A549 (cell line): Measurements from ENCODE around the gene IGFBP4. TPM values are rescaled to one million over a fixed set of nuclear protein-coding genes. Genes with fewer than 3 reads are reported as not detected.

ENCODE experiments used
- ATAC-seq, 2 experiments: fragments of 200-7000 bp in 1 of 2; fragments of >200 bp in 1 of 2; cut with Nextera tagmentation in 1 of 2; cut with Tn5 transposase in 1 of 2; 3 replicates each; pipeline versions ENCODE4 v1.8.0 to v1.9.1; 2018 to 2020; ENCODE audit warnings: mild to moderate bottlenecking in 1 of 2, moderate library complexity in 1 of 2
- CTCF ChIA-PET: fragments of 300-600 bp; sonication (Branson Sonifier 250); formaldehyde crosslinking; extraction: SDS; loops from one replicate; lab custom pipeline; 2021; ENCODE audit warnings: antibody characterized with exemption, inconsistent platforms; lab: Yijun Ruan, JAX
- POLR2A ChIA-PET: fragments of 350-600 bp; formaldehyde crosslinking; extraction: SDS; loops from one replicate; lab custom pipeline; 2021; ENCODE audit warnings: antibody characterized with exemption, inconsistent platforms; lab: Yijun Ruan, JAX
- DNase-seq, 2 experiments: peaks; one replicate each; pipeline versions ENCODE4 v3.0.0 to v3.0.0-alpha.2; 2011 to 2016; ENCODE audit warnings: low read depth in 1 of 2, low spot score in 1 of 2
- FAIRE-seq: peaks from 2 replicates; lab custom pipeline; 2011; peaks lifted over from hg19 to GRCh38; lab: Jason Lieb, UNC
- H3K27ac ChIP-seq, 2 experiments: fragments of >200 bp; sonication (Bioruptor Twin); formaldehyde crosslinking; 3 replicates each; pipeline ENCODE4 v1.5.1; 2016 to 2017
- H3K4me1 ChIP-seq: fragments of >200 bp; sonication (Bioruptor Twin); formaldehyde crosslinking; 3 replicates; pipeline ENCODE4 v1.6.1; 2016
- H3K4me2 ChIP-seq: fragments of >200 bp; sonication (Bioruptor Twin); formaldehyde crosslinking; 3 replicates; pipeline ENCODE4 v1.6.1; 2016
- H3K4me3 ChIP-seq: fragments of >200 bp; sonication (Bioruptor Twin); formaldehyde crosslinking; 3 replicates; pipeline ENCODE4 v1.5.1; 2016
- H3K9me3 ChIP-seq: fragments of >200 bp; sonication (Bioruptor Twin); formaldehyde crosslinking; 3 replicates; pipeline ENCODE4 v1.6.1; 2016
- CEBPB ChIP-seq, 2 experiments: fragments of >200 bp in 1 of 2; sonication (Bioruptor Twin) in 1 of 2; formaldehyde crosslinking in 1 of 2; IDR thresholded peaks; 2 replicates each; pipeline ENCODE4 v1.6.1; 2012 to 2016
- CHD4 ChIP-seq: fragments of 200-600 bp; sonication (generic); IDR thresholded peaks from 2 replicates; pipeline ENCODE4 v1.6.1; 2016; ENCODE audit warnings: antibody characterized with exemption, mild to moderate bottlenecking, borderline replicate concordance
- ESRRA ChIP-seq: fragments of 150-350 bp; IDR thresholded peaks from 2 replicates; pipeline ENCODE4 v1.6.1; 2014; ENCODE audit warnings: mild to moderate bottlenecking, low read length, borderline replicate concordance
- FOSB ChIP-seq: fragments of 250-450 bp; sonication (Bioruptor Pico); IDR thresholded peaks from 2 replicates; pipeline ENCODE4 v1.5.0; 2020; ENCODE audit warnings: mild to moderate bottlenecking, moderate library complexity
- FOSL2 ChIP-seq, 2 experiments: fragments of 450-650 bp in 1 of 2; fragments of >200 bp in 1 of 2; sonication (Bioruptor Twin) in 1 of 2; formaldehyde crosslinking; IDR thresholded peaks; 2 replicates each; pipeline versions ENCODE4 v1.5.0 to v1.6.1; 2016 to 2020; ENCODE audit warnings: mild to moderate bottlenecking in 1 of 2, moderate library complexity in 1 of 2
- GATA3 ChIP-seq: IDR thresholded peaks from 2 replicates; pipeline ENCODE4 v1.6.1; 2012; ENCODE audit warnings: borderline replicate concordance
- HOXA7 ChIP-seq: fragments of 250-450 bp; sonication (Bioruptor Pico); IDR thresholded peaks from 2 replicates; pipeline ENCODE4 v1.5.0; 2020; ENCODE audit warnings: mild to moderate bottlenecking, moderate library complexity
- JUN ChIP-seq, 2 experiments: fragments of >200 bp; sonication (Bioruptor Twin); formaldehyde crosslinking; IDR thresholded peaks; 2 replicates in 1 of 2; 3 replicates in 1 of 2; pipeline ENCODE4 v1.6.1; 2016 to 2017
- KDM5A ChIP-seq: fragments of 200-600 bp; sonication (generic); IDR thresholded peaks from 2 replicates; pipeline ENCODE4 v1.6.1; 2016; ENCODE audit warnings: antibody characterized with exemption, mild to moderate bottlenecking
- MAFK ChIP-seq: fragments of 450-650 bp; IDR thresholded peaks from 2 replicates; pipeline ENCODE4 v1.6.1; 2014; ENCODE audit not compliant: partially characterized antibody
- MAZ ChIP-seq: fragments of 150-350 bp; IDR thresholded peaks from 2 replicates; pipeline ENCODE4 v1.6.1; 2014; ENCODE audit warnings: antibody characterized with exemption, low read depth, low read length, borderline replicate concordance
- NPAS2 ChIP-seq: fragments of 250-450 bp; sonication (Bioruptor Pico); IDR thresholded peaks from 2 replicates; pipeline ENCODE4 v1.8.0; 2022; ENCODE audit warnings: mild to moderate bottlenecking, moderate library complexity, borderline replicate concordance
- NR3C1 ChIP-seq: fragments of >200 bp; sonication (Bioruptor Twin); formaldehyde crosslinking; IDR thresholded peaks from 3 replicates; pipeline ENCODE4 v1.6.1; 2017
- PHF8 ChIP-seq: fragments of 200-600 bp; sonication (generic); IDR thresholded peaks from 2 replicates; pipeline ENCODE4 v1.6.1; 2016; ENCODE audit warnings: low read depth, mild to moderate bottlenecking, antibody characterized with exemption, moderate library complexity, borderline replicate concordance
- RAD21 ChIP-seq, 2 experiments: fragments of >200 bp in 1 of 2; sonication (Bioruptor Twin) in 1 of 2; formaldehyde crosslinking in 1 of 2; IDR thresholded peaks in 1 of 2; conservative IDR thresholded peaks in 1 of 2; 2 replicates in 1 of 2; 3 replicates in 1 of 2; pipeline ENCODE4 v1.6.1; 2012 to 2018; ENCODE audit warnings: inconsistent platforms in 1 of 2
- RARB ChIP-seq: fragments of 250-450 bp; sonication (Bioruptor Pico); IDR thresholded peaks from 2 replicates; pipeline ENCODE4 v1.8.0; 2021; ENCODE audit warnings: mild to moderate bottlenecking, moderate library complexity
- RFX5 ChIP-seq: fragments of 450-650 bp; IDR thresholded peaks from 2 replicates; pipeline ENCODE4 v1.7.1; 2014; ENCODE audit warnings: antibody characterized with exemption, mild to moderate bottlenecking, moderate library complexity
- RNF2 ChIP-seq: fragments of 200-600 bp; sonication (generic); IDR thresholded peaks from 2 replicates; pipeline ENCODE4 v1.6.1; 2016; ENCODE audit warnings: low read depth, mild to moderate bottlenecking, antibody characterized with exemption, moderate library complexity, borderline replicate concordance
- SMC3 ChIP-seq: fragments of >200 bp; sonication (Bioruptor Twin); formaldehyde crosslinking; IDR thresholded peaks from 3 replicates; pipeline ENCODE4 v1.6.1; 2018; ENCODE audit warnings: inconsistent platforms
- SREBF2 ChIP-seq: fragments of 450-650 bp; IDR thresholded peaks from 2 replicates; pipeline ENCODE4 v1.6.1; 2014; ENCODE audit warnings: mild to moderate bottlenecking, moderate library complexity
- TP53 ChIP-seq: fragments of 250-450 bp; sonication (Bioruptor Pico); IDR thresholded peaks from 2 replicates; pipeline ENCODE4 v1.5.0; 2021; ENCODE audit warnings: mild to moderate bottlenecking, moderate library complexity
- ZC3H11A ChIP-seq: fragments of 450-650 bp; IDR thresholded peaks from 2 replicates; pipeline ENCODE4 v1.6.1; 2014; ENCODE audit warnings: antibody characterized with exemption, mild to moderate bottlenecking
- ZFP36 ChIP-seq: fragments of 450-650 bp; IDR thresholded peaks from 2 replicates; pipeline ENCODE4 v1.6.1; 2014; ENCODE audit warnings: borderline replicate concordance; ENCODE audit not compliant: partially characterized antibody
- ZNF302 ChIP-seq: fragments of 250-450 bp; sonication (Bioruptor Pico); IDR thresholded peaks from 2 replicates; pipeline ENCODE4 v1.9.0; 2021; ENCODE audit warnings: inconsistent platforms, mild to moderate bottlenecking, moderate library complexity
- WGBS: methylation state at CpG from one replicate; pipeline ENCODE4 v1.1.6; 2017; ENCODE audit errors: missing lambda C conversion rate; 5-methylcytosine and 5-hydroxymethylcytosine counted together
- polyA plus RNA-seq, 4 experiments: library from polyadenylated mRNA; depleted of rRNA in 3 of 4; stranded (reverse); fragments of >200 nt; fragmentation: RNase III in 1 of 4; extraction: RNeasy Plus Mini Kit Qiagen cat#74134 plus additional on column Dnase treatment in 1 of 4; gene quantifications; 2 replicates in 3 of 4; 3 replicates in 1 of 4; pipeline ENCODE4 v1.2.3, GENCODE V29; 2011 to 2017
- TF ChIP-seq, protein P1 (sequence below): fragments of 150-350 bp; IDR thresholded peaks from 2 replicates; pipeline ENCODE4 v1.6.1; 2014; ENCODE audit warnings: low read depth, mild to moderate bottlenecking, low read length
- TF ChIP-seq, protein P2 (sequence below): fragments of >200 bp; sonication (Bioruptor Twin); formaldehyde crosslinking; IDR thresholded peaks from 3 replicates; pipeline ENCODE4 v1.6.1; 2016
- TF ChIP-seq, protein P3 (sequence below): fragments of 250-450 bp; sonication (Bioruptor Pico); IDR thresholded peaks from 2 replicates; pipeline ENCODE4 v1.5.0; 2020; ENCODE audit warnings: low read depth, mild to moderate bottlenecking, moderate library complexity
- TF ChIP-seq, protein P4 (sequence below): fragments of 450-650 bp; IDR thresholded peaks from 2 replicates; pipeline ENCODE4 v1.6.1; 2014; ENCODE audit warnings: antibody characterized with exemption
- TF ChIP-seq, protein P5 (sequence below): IDR thresholded peaks from 2 replicates; pipeline ENCODE4 v1.6.1; 2012

The IGFBP4 gene
- polyA plus RNA-seq, 2 of the 4 experiments (the other 2 are of a cell fraction): 1,080 to 1,829 TPM

DNA sequence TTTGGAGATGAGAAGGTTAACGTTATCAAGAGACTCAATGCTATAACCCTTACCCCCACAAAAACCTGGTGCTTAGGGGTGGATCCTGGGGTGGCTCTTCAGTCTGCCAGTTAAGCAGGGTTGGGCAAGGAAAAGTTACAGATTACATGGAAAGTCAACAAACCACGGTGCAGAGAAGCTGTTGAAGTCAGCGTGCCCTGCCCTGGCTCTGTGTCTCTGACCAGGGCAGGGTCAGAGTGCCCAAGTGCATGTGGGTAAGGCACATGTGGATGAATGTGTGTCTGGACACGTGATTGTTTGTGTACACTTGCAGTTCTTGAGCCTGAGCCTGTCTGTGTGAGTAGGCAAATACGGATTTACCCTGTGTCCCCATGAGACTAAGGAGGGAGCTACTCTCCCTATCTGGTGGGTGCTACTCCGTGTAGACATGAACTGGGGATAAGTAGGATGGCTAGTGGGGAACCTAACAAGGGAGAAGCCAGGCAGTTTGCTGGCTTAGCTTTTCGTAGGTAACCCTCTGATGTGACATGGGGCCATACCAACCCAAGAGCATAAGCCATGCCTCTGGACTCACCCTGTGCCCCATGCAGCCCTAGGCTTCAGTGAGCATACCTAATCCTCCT lies 5.5 kb downstream of the IGFBP4 start:
- FAIRE-seq: peak; percentile 100
- 2% methylated on average over 7 of the region's 7 CpGs for WGBS
- peak overlapping the region; percentile 78 for H3K4me3 ChIP-seq
- peak; percentile 52 to 62 for ATAC-seq
- no peak for TF ChIP-seq RFX5
- TF ChIP-seq, protein P1, sequence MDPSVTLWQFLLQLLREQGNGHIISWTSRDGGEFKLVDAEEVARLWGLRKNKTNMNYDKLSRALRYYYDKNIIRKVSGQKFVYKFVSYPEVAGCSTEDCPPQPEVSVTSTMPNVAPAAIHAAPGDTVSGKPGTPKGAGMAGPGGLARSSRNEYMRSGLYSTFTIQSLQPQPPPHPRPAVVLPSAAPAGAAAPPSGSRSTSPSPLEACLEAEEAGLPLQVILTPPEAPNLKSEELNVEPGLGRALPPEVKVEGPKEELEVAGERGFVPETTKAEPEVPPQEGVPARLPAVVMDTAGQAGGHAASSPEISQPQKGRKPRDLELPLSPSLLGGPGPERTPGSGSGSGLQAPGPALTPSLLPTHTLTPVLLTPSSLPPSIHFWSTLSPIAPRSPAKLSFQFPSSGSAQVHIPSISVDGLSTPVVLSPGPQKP: no peak
- TF ChIP-seq, protein P2, sequence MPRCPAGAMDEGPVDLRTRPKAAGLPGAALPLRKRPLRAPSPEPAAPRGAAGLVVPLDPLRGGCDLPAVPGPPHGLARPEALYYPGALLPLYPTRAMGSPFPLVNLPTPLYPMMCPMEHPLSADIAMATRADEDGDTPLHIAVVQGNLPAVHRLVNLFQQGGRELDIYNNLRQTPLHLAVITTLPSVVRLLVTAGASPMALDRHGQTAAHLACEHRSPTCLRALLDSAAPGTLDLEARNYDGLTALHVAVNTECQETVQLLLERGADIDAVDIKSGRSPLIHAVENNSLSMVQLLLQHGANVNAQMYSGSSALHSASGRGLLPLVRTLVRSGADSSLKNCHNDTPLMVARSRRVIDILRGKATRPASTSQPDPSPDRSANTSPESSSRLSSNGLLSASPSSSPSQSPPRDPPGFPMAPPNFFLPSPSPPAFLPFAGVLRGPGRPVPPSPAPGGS: no peak
- TF ChIP-seq JUN (IDR thresholded peaks at IDR 0.05): peak in 1 of 2 experiments; percentile 63; a peak in 2 of 5 replicates
- TF ChIP-seq NPAS2 (CRISPR knock-in tag): peak; percentile 91
- TF ChIP-seq PHF8: no peak
- TF ChIP-seq, protein P3, sequence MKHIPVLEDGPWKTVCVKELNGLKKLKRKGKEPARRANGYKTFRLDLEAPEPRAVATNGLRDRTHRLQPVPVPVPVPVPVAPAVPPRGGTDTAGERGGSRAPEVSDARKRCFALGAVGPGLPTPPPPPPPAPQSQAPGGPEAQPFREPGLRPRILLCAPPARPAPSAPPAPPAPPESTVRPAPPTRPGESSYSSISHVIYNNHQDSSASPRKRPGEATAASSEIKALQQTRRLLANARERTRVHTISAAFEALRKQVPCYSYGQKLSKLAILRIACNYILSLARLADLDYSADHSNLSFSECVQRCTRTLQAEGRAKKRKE: no peak
- TF ChIP-seq ZC3H11A: no peak
- TF ChIP-seq GATA3: peak; percentile 67
- TF ChIP-seq MAFK: peak; percentile 54
- TF ChIP-seq MAZ: no peak
- no peak for TF ChIP-seq ESRRA
- TF ChIP-seq KDM5A: no peak
- no peak for TF ChIP-seq TP53 (CRISPR knock-in tag)
- peak; percentile 40 for TF ChIP-seq RARB
- TF ChIP-seq RAD21 (conservative IDR thresholded peaks at IDR 0.05 in 1 of 2, IDR thresholded peaks at IDR 0.05 in 1 of 2): 0 out of 5 replicates have a peak, but pooled peaks have one; percentile 9 to 12
- TF ChIP-seq SMC3: no peak
- TF ChIP-seq HOXA7 (CRISPR knock-in tag): no peak
- TF ChIP-seq CHD4: no peak
- no peak for TF ChIP-seq SREBF2
- no peak for TF ChIP-seq NR3C1
- TF ChIP-seq FOSL2 (IDR thresholded peaks at IDR 0.05): no peak
- TF ChIP-seq FOSL2 (CRISPR knock-in tag; IDR thresholded peaks at IDR 0.05): peak; percentile 20; the same call in 1 of the 2 replicates
- TF ChIP-seq, protein P4, sequence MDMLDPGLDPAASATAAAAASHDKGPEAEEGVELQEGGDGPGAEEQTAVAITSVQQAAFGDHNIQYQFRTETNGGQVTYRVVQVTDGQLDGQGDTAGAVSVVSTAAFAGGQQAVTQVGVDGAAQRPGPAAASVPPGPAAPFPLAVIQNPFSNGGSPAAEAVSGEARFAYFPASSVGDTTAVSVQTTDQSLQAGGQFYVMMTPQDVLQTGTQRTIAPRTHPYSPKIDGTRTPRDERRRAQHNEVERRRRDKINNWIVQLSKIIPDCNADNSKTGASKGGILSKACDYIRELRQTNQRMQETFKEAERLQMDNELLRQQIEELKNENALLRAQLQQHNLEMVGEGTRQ: peak; percentile 90
- no peak for TF ChIP-seq ZNF302
- TF ChIP-seq ZFP36: no peak
- TF ChIP-seq, protein P5, sequence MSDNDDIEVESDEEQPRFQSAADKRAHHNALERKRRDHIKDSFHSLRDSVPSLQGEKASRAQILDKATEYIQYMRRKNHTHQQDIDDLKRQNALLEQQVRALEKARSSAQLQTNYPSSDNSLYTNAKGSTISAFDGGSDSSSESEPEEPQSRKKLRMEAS: peak; percentile 99
- no peak for TF ChIP-seq RNF2
- no peak; the same call in 1 of the 2 replicates for TF ChIP-seq FOSB (CRISPR knock-in tag)
- peak in 1 of 2 experiments; percentile 72; a peak in 1 of 4 replicates for TF ChIP-seq CEBPB (IDR thresholded peaks at IDR 0.05)
- TF ChIP-seq, all 56 proteins: peak for 10
- H3K9me3 ChIP-seq: no peaks in the 10 kb centered on the region
- peak in 1 of 2 experiments; percentile 93 for DNase-seq
- H3K4me2 ChIP-seq: peak overlapping the region; percentile 91
- H3K4me1 ChIP-seq: peaks cover 68% of the 10 kb centered on the region
- H3K27ac ChIP-seq: peak overlapping the region; percentile 98
- ChIA-PET POLR2A (interaction anchor here (0.6 to 2.0 kb wide), 9 partner anchors 9 to 111 kb away, joined by 3 to 8 read pairs (median 4); partner anchors contain the start of gene TOP2A), CTCF (interaction anchor here (0.9 to 37.5 kb wide), 22 partner anchors 8 to 335 kb away, joined by 3 to 822 read pairs (median 6); partner anchors contain the start of genes GJD3, IGFBP4, TNS4 and TOP2A)
